ENCODE data around the gene NEURL3.

NEURL3 gene

DNA sequence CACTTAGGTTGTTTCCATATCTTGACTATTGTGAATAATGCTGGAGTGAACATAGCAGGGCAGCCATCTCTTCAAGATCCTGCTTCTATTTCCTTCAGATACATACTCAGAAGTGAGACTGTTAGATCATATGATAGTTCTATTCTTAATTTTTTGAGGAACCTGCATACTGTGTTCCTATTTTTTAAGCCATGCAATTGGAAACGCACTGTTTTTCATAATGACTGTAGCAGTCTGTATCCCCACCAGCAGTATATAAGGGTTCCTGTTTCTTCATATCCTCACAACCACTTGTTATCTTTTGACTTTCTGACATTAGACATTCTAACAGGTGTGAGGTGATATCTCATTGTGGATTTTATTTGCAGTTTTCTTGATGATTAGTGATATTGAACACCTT is 15.5 kb downstream of the NEURL3 start:
- peaks cover 8% of the 10 kb centered on the region; the same call in 1 of the 2 replicates for H3K4me1 ChIP-seq (ENCODE audit: insufficient read depth, low read length)
- H3K9me3 ChIP-seq (ENCODE audit: insufficient read depth, low read depth, low read length): peaks cover 4% of the 10 kb centered on the region; the same call in 1 of the 2 replicates
- no peak overlapping the region for H3K27ac ChIP-seq (ENCODE audit: low read depth, low read length)
- H3K9ac ChIP-seq (ENCODE audit: low read depth, low read length): no peak overlapping the region
- no peak overlapping the region for H3K4me3 ChIP-seq (ENCODE audit: low read length)
- 88% methylated on average over 1 of the region's 1 CpG for WGBS
- no peaks in the 10 kb centered on the region for H3K27me3 ChIP-seq (ENCODE audit: insufficient read depth, low read length)
- no peaks in the 10 kb centered on the region for H3K36me3 ChIP-seq (ENCODE audit: insufficient read depth, low read length)

- Histone ChIP-seq H3K4me1 (ENCODE audit: insufficient read depth, low read length) (peaks cover 8% of the 10 kb centered on the region; the same call in 1 of the 2 replicates), H3K9me3 (ENCODE audit: insufficient read depth, low read depth, low read length) (peaks cover 3% of the 10 kb centered on the region; the same call in 1 of the 2 replicates), H3K27me3 (ENCODE audit: insufficient read depth, low read length) (no peaks in the 10 kb centered on the region), H3K36me3 (ENCODE audit: insufficient read depth, low read length) (no peaks in the 10 kb centered on the region), H3K4me3 (ENCODE audit: low read length) (no peak overlapping the region), H3K27ac (ENCODE audit: low read depth, low read length) (no peak overlapping the region), H3K9ac (ENCODE audit: low read depth, low read length) (no peak overlapping the region)
- 92% methylated on average over 1 of the region's 3 CpGs for WGBS
Observed at GRCh38 chr2:96489261-96489660, 15.9 kb downstream of the NEURL3 start.

- Histone ChIP-seq H3K4me3 (ENCODE audit: low read length) (no peak overlapping the region), H3K4me1 (ENCODE audit: insufficient read depth, low read length) (peaks cover 8% of the 10 kb centered on the region; the same call in 1 of the 2 replicates), H3K9me3 (ENCODE audit: insufficient read depth, low read depth, low read length) (no peaks in the 10 kb centered on the region), H3K27me3 (ENCODE audit: insufficient read depth, low read length) (no peaks in the 10 kb centered on the region), H3K9ac (ENCODE audit: low read depth, low read length) (no peak overlapping the region), H3K27ac (ENCODE audit: low read depth, low read length) (no peak overlapping the region), H3K36me3 (ENCODE audit: insufficient read depth, low read length) (no peaks in the 10 kb centered on the region)
- 96% methylated on average over 2 of the region's 3 CpGs for WGBS
Observed at GRCh38 chr2:96486696-96487095, 18.5 kb downstream of the NEURL3 start.

- H3K36me3 ChIP-seq (ENCODE audit: insufficient read depth, low read length): no peaks in the 10 kb centered on the region
- no peaks in the 10 kb centered on the region for H3K9me3 ChIP-seq (ENCODE audit: insufficient read depth, low read depth, low read length)
- H3K4me3 ChIP-seq (ENCODE audit: low read length): peak overlapping the region; percentile 20; the same call in 1 of the 2 replicates
- no peaks in the 10 kb centered on the region for H3K27me3 ChIP-seq (ENCODE audit: insufficient read depth, low read length)
- H3K9ac ChIP-seq (ENCODE audit: low read depth, low read length): peak overlapping the region; percentile 17; the same call in 1 of the 2 replicates
- WGBS: 67% methylated on average over 31 of the region's 33 CpGs
- H3K4me1 ChIP-seq (ENCODE audit: insufficient read depth, low read length): peaks cover 8% of the 10 kb centered on the region; the same call in 1 of the 2 replicates
- H3K27ac ChIP-seq (ENCODE audit: low read depth, low read length): no peak overlapping the region
Observed at GRCh38 chr2:96485751-96486651, 19.2 kb downstream of the NEURL3 start.

DNA sequence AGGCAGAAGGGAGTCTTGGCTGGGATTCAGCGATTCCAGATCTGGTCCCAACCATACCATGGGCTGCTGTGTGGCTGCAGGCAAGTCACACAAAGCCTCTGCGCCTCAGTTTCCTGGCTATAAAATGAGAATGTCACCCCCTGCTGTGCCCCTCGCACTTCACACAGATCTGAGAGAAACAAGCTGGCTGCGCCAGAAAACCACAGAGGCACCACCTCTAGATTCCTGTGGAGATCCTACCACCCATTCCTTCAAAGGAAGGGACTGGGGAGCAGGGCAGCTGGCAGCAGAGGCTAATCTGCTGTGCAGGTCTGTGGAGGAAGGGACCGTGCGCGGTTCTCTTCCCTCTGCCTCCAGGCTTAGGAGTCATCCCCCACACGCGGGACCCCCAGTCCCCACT is 19.8 kb downstream of the NEURL3 start:
- H3K27me3 ChIP-seq (ENCODE audit: insufficient read depth, low read length): no peaks in the 10 kb centered on the region
- no peak overlapping the region for H3K4me3 ChIP-seq (ENCODE audit: low read length)
- H3K36me3 ChIP-seq (ENCODE audit: insufficient read depth, low read length): no peaks in the 10 kb centered on the region
- H3K4me1 ChIP-seq (ENCODE audit: insufficient read depth, low read length): peaks cover 8% of the 10 kb centered on the region; the same call in 1 of the 2 replicates
- H3K9ac ChIP-seq (ENCODE audit: low read depth, low read length): no peak overlapping the region
- WGBS: 74% methylated on average over 9 of the region's 9 CpGs
- H3K27ac ChIP-seq (ENCODE audit: low read depth, low read length): no peak overlapping the region
- H3K9me3 ChIP-seq (ENCODE audit: insufficient read depth, low read depth, low read length): no peaks in the 10 kb centered on the region

DNA sequence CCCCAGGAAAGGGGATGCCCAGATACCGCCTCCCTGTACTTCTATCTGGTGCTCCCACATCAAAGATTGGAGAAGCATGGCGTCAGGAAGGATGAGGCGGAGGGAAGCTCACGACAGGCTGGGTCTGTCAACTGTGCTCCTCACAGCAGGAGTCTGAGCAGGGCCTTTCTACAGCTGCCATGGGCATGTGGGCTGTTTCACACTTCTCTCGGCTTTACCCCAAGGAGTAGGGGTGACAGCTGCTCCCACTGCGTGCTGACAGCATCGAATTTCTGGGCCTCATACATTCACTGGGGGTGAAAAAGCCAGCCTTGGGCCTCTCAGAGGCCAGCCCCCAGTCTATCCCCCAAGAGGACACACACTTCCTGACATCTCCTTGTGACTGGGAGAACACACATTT is 21.1 kb downstream of the NEURL3 start:
- H3K27ac ChIP-seq (ENCODE audit: low read depth, low read length): no peak overlapping the region
- no peaks in the 10 kb centered on the region for H3K36me3 ChIP-seq (ENCODE audit: insufficient read depth, low read length)
- WGBS: 80% methylated on average over 7 of the region's 7 CpGs
- H3K27me3 ChIP-seq (ENCODE audit: insufficient read depth, low read length): no peaks in the 10 kb centered on the region
- H3K9me3 ChIP-seq (ENCODE audit: insufficient read depth, low read depth, low read length): no peaks in the 10 kb centered on the region
- peaks cover 8% of the 10 kb centered on the region; the same call in 1 of the 2 replicates for H3K4me1 ChIP-seq (ENCODE audit: insufficient read depth, low read length)
- no peak overlapping the region for H3K9ac ChIP-seq (ENCODE audit: low read depth, low read length)
- no peak overlapping the region for H3K4me3 ChIP-seq (ENCODE audit: low read length)

DNA sequence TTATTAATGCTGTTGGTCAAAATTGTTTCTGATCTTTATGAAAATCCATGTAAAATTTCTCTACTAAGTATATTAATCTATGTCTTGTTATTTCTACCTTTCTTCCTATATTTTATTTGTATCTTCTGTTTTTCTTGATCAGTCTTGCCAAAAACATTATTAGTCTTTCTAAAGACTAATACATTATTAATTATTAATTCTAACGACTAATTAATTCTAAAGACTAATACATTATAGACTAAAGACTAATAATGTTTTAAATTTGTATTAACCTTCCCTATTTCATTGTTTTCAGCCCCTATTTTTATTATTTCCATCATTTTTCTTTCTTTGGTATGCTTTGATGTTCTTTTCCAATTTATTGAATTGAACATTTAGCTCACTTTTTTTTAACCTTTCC is 27.7 kb downstream of the NEURL3 start:
- no peak overlapping the region for H3K9ac ChIP-seq (ENCODE audit: low read depth, low read length)
- H3K27ac ChIP-seq (ENCODE audit: low read depth, low read length): no peak overlapping the region
- no peaks in the 10 kb centered on the region for H3K27me3 ChIP-seq (ENCODE audit: insufficient read depth, low read length)
- WGBS: no CpG with 5 or more reads among the region's 1 CpG
- H3K4me1 ChIP-seq (ENCODE audit: insufficient read depth, low read length): no peaks in the 10 kb centered on the region
- no peaks in the 10 kb centered on the region for H3K9me3 ChIP-seq (ENCODE audit: insufficient read depth, low read depth, low read length)
- H3K36me3 ChIP-seq (ENCODE audit: insufficient read depth, low read length): no peaks in the 10 kb centered on the region
- H3K4me3 ChIP-seq (ENCODE audit: low read length): no peak overlapping the region

DNA sequence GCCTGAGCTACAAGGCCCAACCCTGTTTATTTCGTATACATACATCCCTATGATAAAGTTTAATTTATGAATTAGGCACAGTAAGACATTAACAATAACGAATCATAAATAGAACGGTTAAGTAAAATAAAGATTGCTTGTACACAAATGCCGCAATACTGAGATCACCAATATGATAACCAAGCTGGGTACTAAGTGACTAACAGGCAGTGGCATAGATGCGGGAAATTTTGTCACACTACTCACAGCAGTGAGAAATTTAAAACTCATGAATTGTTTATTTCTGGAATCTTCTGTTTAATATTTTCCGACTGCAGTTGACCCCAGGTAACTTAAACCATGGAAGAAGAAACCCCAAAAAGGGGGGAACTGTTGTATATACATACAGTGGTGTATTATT is 33.4 kb downstream of the NEURL3 start:
- Histone ChIP-seq H3K36me3 (ENCODE audit: insufficient read depth, low read length) (no peaks in the 10 kb centered on the region), H3K4me1 (ENCODE audit: insufficient read depth, low read length) (no peaks in the 10 kb centered on the region), H3K27me3 (ENCODE audit: insufficient read depth, low read length) (no peaks in the 10 kb centered on the region), H3K4me3 (ENCODE audit: low read length) (no peak overlapping the region), H3K27ac (ENCODE audit: low read depth, low read length) (no peak overlapping the region), H3K9me3 (ENCODE audit: insufficient read depth, low read depth, low read length) (no peaks in the 10 kb centered on the region), H3K9ac (ENCODE audit: low read depth, low read length) (no peak overlapping the region)
- WGBS: 100% methylated on average over 5 of the region's 6 CpGs

- WGBS: 88% methylated on average over 25 of the region's 25 CpGs
- H3K27ac ChIP-seq (ENCODE audit: low read depth, low read length): no peak overlapping the region
Observed at GRCh38 chr2:96470636-96471035, 34.5 kb downstream of the NEURL3 start.

GRCh38 chr2:96470109-96470508 is 35.0 kb downstream of the NEURL3 start:
- WGBS: 95% methylated on average over 8 of the region's 8 CpGs
- no peaks in the 10 kb centered on the region for H3K36me3 ChIP-seq (ENCODE audit: insufficient read depth, low read length)
- H3K4me3 ChIP-seq (ENCODE audit: low read length): no peak overlapping the region
- no peak overlapping the region for H3K27ac ChIP-seq (ENCODE audit: low read depth, low read length)
- H3K4me1 ChIP-seq (ENCODE audit: insufficient read depth, low read length): no peaks in the 10 kb centered on the region
- no peaks in the 10 kb centered on the region for H3K9me3 ChIP-seq (ENCODE audit: insufficient read depth, low read depth, low read length)
- no peaks in the 10 kb centered on the region for H3K27me3 ChIP-seq (ENCODE audit: insufficient read depth, low read length)
- H3K9ac ChIP-seq (ENCODE audit: low read depth, low read length): no peak overlapping the region

More at GRCh38 chr2:96470636-96471035, 34.5 kb downstream of the NEURL3 start:
- Histone ChIP-seq H3K9ac (ENCODE audit: low read depth, low read length) (no peak overlapping the region), H3K4me1 (ENCODE audit: insufficient read depth, low read length) (no peaks in the 10 kb centered on the region), H3K36me3 (ENCODE audit: insufficient read depth, low read length) (no peaks in the 10 kb centered on the region), H3K27me3 (ENCODE audit: insufficient read depth, low read length) (no peaks in the 10 kb centered on the region), H3K9me3 (ENCODE audit: insufficient read depth, low read depth, low read length) (no peaks in the 10 kb centered on the region), H3K4me3 (ENCODE audit: low read length) (peak overlapping the region; percentile 26; the same call in 1 of the 2 replicates)

- Histone ChIP-seq H3K9me3 (ENCODE audit: insufficient read depth, low read depth, low read length) (no peaks in the 10 kb centered on the region), H3K4me1 (ENCODE audit: insufficient read depth, low read length) (no peaks in the 10 kb centered on the region), H3K36me3 (ENCODE audit: insufficient read depth, low read length) (no peaks in the 10 kb centered on the region), H3K27ac (ENCODE audit: low read depth, low read length) (no peak overlapping the region), H3K9ac (ENCODE audit: low read depth, low read length) (no peak overlapping the region), H3K4me3 (ENCODE audit: low read length) (no peak overlapping the region), H3K27me3 (ENCODE audit: insufficient read depth, low read length) (no peaks in the 10 kb centered on the region)
- 91% methylated on average over 6 of the region's 6 CpGs for WGBS
Observed at GRCh38 chr2:96468904-96469303, 36.3 kb downstream of the NEURL3 start.

Data from HUES64 (cell line).